AG08396 (cell line): ENCODE data around the gene KMT2B.

Experiments used
- DNase-seq: peaks from one replicate; pipeline ENCODE4 v3.0.0; 2012; ENCODE audit warnings: low spot score, mixed read lengths

KMT2B gene

DNA sequence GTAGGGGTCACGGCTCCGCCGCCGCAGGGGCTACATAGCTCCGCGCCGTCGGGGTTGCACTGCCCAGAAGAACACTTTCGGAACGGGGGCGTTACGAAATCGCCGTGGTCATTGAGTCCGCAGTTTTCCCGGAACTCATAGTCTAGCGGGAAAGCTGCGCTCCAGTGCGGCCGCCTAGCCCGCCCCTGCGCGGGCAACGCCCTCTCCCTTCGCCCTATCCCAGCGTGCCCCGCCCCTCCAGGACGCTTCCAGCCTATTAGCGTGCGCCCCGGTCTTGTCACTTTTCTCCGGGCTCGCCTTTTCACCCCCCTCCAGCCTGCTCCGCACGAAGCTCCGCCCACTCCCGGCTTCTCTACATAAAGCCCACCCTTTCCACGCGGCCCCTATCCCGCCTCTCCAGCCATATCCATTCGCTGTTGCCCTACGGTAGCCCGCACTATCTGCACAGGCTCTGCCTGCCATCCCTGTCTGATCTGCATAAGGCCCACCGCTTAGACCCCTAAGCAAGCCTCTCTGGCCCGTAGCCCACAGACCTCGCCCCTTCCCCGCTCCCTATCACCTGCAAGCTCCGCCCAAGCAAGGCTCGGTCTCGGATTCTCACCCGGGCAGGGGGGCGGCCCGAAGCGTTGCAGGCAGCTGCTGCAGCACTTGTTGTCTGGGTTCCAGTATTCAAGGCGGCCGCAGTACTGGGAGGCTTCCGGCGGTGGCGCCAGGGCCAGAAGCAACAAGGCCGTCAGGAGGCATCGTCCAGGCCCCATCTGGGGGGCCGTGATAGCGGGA is 22.8 kb downstream of the KMT2B start:
- DNase-seq, result peak; percentile 98

GRCh38 chr19:35741203-35741515 is 23.4 kb downstream of the KMT2B start:
- no peak for DNase-seq

DNA sequence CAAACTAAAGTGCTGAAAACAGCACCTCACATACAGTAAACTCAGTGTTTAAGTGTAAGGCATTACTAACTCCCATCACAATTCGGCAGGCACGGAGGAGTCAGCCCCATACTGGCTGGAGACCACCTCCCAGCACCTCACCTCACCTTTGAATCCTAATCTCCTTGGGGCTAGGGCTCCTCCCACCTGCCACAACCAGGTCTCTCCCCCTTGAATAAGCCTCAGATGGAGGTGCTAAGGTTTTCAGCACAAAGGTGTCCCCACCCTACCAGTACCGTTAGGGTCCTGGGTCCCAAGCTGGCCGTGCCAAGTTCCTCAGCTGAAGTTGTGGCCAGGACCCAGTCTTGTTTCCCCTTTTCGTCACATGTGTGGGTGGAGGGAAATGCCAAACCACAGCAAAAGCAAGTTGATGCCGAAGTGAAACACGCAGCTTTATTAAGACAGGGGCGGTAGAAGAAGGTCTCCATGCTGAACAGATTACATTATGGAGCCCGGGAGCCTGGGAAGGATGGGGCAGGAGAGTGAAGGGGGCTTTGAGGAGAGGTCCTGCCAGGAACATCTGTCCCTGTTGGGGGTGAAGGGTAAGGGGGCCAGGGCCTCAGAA is 24.4 kb downstream of the KMT2B start, which contains the start of gene IGFLR1:
Gene IGFLR1 (minus strand): TSS at position 332 of the 604 bp plus-strand sequence. CDS start 1,272 bp downstream, outside the sequence.
- DNase-seq, result no peak

DNA sequence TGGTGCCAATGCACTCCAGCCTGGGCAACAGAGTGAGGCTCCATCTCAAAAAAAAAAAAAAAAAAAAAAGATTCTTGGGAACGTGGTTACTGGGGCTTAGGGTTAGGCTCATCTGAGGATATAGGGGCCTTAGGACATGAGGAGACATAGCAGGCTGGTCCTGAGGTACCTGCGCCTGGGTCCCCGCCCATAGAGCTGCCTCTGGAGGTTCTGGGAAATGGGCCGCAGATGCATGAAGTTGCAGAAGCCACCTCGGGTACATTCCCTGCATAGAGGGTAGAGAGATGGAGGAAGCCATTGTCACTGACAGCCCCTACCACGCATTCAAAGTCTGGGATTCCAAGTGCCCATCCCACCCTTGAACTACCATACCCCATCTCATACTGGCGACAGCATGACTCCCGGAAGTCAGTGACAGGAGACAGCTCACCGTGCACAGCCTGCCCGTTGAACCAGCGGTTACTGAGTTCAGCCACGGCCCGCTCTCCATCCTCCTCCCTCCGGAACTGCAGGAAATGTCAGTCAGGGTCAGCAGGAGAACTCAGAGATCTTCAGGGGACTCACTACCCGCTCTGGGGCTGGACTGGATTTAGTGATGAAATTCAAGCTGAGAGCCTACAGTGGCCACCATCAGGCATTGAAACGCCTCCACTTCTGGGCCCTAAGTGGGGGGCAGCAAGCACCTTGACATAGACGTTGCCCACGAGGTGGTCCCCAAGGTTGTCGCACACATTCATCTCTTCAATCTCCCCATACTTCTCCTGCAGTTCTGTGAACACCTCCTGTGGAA is 26.0 kb downstream of the KMT2B start:
- no peak for DNase-seq

DNA sequence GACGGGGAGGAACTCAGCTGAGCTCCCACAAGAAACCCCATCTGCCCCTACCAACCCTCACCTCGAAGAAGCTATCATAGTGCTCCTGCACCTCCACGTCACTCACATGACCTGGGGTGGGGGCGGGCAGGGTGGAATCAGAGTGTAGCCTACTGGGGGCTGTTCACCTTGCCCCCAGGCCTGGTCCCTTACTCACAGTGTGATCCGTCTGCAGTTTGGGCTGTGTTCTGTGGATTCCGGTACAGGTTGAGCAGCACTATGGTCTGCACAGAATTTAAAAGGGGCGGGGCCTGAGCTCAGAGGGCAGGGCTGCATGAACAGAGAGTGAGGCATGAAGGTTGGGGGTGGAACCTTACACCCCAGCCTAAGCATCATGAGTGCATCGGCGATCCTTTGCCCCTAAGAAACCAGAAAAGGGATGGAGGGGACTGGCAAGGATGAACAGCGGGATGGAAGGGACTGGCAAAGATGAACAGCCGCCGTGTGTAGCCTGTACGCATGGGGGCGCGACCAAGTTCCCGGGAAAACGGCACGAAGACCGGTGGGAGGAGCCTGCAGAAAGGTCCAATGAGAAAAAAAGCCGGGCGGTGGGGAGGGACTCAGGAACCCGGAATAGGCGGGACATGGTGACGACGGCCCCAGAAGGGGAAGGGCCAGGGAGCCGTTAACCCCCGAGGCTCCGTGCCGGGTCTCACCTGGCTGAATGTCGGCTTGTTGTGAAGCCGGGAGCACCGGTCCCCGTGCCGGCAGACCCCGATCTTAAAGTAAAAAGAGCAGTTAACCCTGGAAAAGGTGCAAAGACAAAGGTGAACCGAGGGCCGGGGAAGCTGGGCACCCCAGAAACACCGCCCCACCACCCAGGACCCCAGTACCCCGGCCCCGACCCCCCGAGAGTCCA is 26.9 kb downstream of the KMT2B start:
- DNase-seq, result peak; percentile 90

DNA sequence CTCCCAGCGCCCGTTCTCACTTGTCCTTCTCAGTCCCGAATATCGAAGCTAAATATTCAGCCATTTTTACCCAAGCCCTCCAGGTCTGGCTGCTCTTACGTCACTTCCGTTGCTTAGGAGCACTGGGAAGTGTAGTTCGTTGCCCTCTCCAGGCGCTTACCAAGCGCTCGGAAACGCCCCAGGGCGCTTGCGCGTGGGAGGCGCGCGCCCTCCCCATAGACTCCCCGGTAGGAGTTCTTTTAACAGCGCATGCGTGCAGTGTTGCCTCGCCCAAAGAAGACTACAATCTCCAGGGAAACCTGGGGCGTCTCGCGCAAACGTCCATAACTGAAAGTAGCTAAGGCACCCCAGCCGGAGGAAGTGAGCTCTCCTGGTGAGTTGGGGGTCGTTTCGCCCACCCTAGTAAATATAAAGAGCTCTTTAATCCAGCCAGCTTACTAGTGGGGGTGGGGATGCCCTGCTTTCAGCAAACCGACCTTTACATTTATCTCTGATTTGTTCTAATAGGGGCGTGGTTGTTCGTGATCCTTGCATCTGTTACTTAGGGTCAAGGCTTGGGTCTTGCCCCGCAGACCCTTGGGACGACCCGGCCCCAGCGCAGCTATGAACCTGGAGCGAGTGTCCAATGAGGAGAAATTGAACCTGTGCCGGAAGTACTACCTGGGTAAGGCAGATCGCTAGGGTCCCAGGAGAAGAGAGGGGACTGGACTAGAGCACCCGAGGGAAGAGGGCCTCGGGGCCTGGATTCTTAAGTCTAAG is 27.7 kb downstream of the KMT2B start, which contains the start of the genes PSENEN and U2AF1L4:
Gene PSENEN (plus strand): TSS at position 324 of the 759 bp plus-strand sequence. CDS start 280 bp downstream, at position 604.
Gene U2AF1L4 (minus strand): TSS at position 91 of the 759 bp plus-strand sequence. CDS start 27 bp downstream, at position 64.
- DNase-seq, result peak; percentile 95

GRCh38 chr19:35746087-35746462 is 28.3 kb downstream of the KMT2B start:
- no peak for DNase-seq

- DNase-seq, result no peak
Measured at GRCh38 chr19:35746531-35746930, 28.7 kb downstream of the KMT2B start.

- peak; percentile 96 for DNase-seq
Measured at GRCh38 chr19:35748106-35749020, 30.6 kb downstream of the KMT2B start, which contains the start of gene LIN37. TSS of gene LIN37 (plus strand) at chr19:35748576. CDS start at chr19:35748725, 149 bp downstream.

GRCh38 chr19:35750167-35750566 is 32.4 kb downstream of the KMT2B start:
- DNase-seq, result no peak

GRCh38 chr19:35751839-35752745 is 34.3 kb downstream of the KMT2B start:
- DNase-seq, result no peak

DNA sequence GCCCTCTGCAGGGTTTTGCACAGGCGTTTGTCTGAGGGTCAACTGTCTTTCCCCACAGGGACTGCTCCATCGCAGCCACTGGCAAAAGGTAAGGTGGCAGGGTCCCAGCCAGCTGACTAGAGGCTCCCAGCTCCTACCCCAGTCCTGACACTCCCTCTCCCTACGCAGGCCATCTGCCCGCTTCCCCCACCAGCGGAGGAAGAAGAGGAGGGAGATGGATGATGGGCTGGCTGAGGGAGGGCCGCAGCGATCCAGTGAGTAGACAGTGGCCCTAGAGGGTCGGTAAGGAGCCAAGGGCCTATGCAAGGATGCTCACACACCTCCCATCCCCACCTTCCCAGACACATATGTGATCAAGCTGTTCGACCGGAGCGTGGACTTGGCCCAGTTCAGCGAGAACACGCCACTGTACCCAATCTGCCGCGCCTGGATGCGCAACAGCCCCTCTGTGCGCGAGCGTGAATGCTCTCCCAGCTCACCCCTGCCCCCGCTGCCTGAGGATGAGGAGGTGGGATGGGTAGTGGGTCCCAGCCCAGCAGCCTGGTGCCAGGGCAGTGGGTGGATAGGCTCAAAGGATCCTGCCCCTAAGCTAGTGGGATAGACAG is 35.0 kb downstream of the KMT2B start:
- no peak for DNase-seq

GRCh38 chr19:35753634-35754369 is 36.0 kb downstream of the KMT2B start:
- DNase-seq, result no peak

- no peak for DNase-seq
Measured at GRCh38 chr19:35754370-35755130, 36.7 kb downstream of the KMT2B start.

- no peak for DNase-seq
Measured at GRCh38 chr19:35755131-35755549, 37.3 kb downstream of the KMT2B start.

DNA sequence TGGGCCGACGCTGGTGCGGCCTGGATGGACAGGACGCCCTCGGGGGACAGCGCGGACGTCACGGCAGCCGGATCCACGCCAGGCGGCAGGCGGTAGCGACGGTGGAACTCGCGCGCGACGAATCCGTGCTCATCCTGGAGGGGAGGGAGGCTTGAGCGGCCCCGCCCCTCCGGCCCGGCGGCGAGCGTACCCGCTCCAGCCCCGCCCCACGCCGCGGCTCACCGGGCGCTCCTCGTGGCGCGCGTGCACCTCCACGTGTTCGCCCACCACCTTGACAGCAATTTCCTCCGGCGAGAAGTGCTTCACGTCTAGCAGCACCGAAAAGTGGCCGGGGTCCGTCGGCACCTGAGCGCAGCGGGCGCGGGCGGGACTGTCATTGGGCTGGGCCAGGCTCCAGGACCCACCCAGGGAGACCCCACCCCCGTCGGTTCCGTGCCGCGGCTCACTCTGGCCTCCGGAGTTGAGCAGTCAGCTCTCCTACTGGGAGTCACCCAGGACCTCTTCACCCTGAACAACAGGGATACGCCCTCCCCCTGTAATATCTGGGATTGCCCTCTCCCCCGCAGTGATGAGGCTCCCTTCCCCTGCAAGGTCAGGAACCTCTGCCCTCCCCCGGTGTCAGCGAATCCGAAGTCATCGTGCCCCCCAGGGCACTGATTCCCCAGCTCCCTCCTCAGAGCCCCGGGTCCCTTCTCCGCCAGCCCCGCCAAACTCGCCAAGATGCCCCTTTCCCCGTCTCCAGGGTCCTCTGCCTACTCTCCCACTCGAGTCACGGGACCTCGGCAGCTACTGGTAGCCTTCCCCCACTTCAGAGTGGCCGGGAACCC is 38.0 kb downstream of the KMT2B start:
- DNase-seq, result peak; percentile 77
